Mesendoderm (in vitro differentiated cells): ENCODE measurements around the gene LSM12.

Experiments used
- DNase-seq: peaks from one replicate; pipeline ENCODE4 v3.0.0; 2013
- H2AK5ac ChIP-seq: 2 replicates; pipeline ENCODE4 v1.6.1; 2013; ENCODE audit warnings: low read length, inconsistent platforms
- H2BK120ac ChIP-seq: 2 replicates; pipeline ENCODE4 v1.6.1; 2013; ENCODE audit warnings: low read depth, mild to moderate bottlenecking, low read length, moderate library complexity, mixed read lengths
- H2BK15ac ChIP-seq: replicated peaks from 2 replicates; pipeline ENCODE4 v1.6.1; 2013; ENCODE audit warnings: low read depth, mild to moderate bottlenecking, moderate library complexity
- H2BK5ac ChIP-seq: 2 replicates; pipeline ENCODE4 v1.6.1; 2013; ENCODE audit warnings: low read length, inconsistent platforms
- H3K18ac ChIP-seq: 2 replicates; pipeline ENCODE4 v1.6.1; 2013; ENCODE audit warnings: mild to moderate bottlenecking, low read length, mixed read lengths
- H3K23ac ChIP-seq: one replicate; pipeline ENCODE4 v1.6.1; 2013; ENCODE audit warnings: low read length
- H3K27ac ChIP-seq: 2 replicates; pipeline ENCODE4 v1.5.1; 2013; ENCODE audit warnings: low read depth, mild to moderate bottlenecking, inconsistent platforms, low read length, moderate library complexity
- H3K27me3 ChIP-seq: 2 replicates; pipeline ENCODE4 v1.6.1; 2013; ENCODE audit warnings: low read length, control low read depth, mild to moderate bottlenecking, inconsistent platforms; ENCODE audit not compliant: insufficient read depth, poor library complexity
- H3K36me3 ChIP-seq: 2 replicates; pipeline ENCODE4 v1.6.1; 2013; ENCODE audit warnings: low read length, inconsistent platforms; ENCODE audit not compliant: control insufficient read depth, insufficient read depth
- H3K4ac ChIP-seq: one replicate; pipeline ENCODE4 v1.6.1; 2013; ENCODE audit warnings: low read depth, mild to moderate bottlenecking, low read length, moderate library complexity
- H3K4me1 ChIP-seq: 2 replicates; pipeline ENCODE4 v1.6.1; 2013; ENCODE audit warnings: low read depth, low read length, inconsistent platforms; ENCODE audit not compliant: control insufficient read depth
- H3K4me2 ChIP-seq: 2 replicates; pipeline ENCODE4 v1.6.1; 2013; ENCODE audit warnings: low read length
- H3K4me3 ChIP-seq: 2 replicates; pipeline ENCODE4 v1.5.1; 2013; ENCODE audit warnings: mild to moderate bottlenecking, low read length
- H3K56ac ChIP-seq: one replicate; pipeline ENCODE4 v1.6.1; 2013; ENCODE audit warnings: low read length
- H3K79me1 ChIP-seq: 2 replicates; pipeline ENCODE4 v1.6.1; 2013; ENCODE audit warnings: low read length, inconsistent platforms
- H3K79me2 ChIP-seq: 2 replicates; pipeline ENCODE4 v1.6.1; 2013; ENCODE audit warnings: mild to moderate bottlenecking, low read length; ENCODE audit not compliant: control insufficient read depth, insufficient read depth
- H3K9ac ChIP-seq: 2 replicates; pipeline ENCODE4 v1.6.1; 2013; ENCODE audit warnings: low read length, inconsistent platforms
- H4K5ac ChIP-seq: one replicate; pipeline ENCODE4 v1.6.1; 2013; ENCODE audit warnings: low read length
- H4K8ac ChIP-seq: one replicate; pipeline ENCODE4 v1.6.1; 2013; ENCODE audit warnings: low read depth, mild to moderate bottlenecking, control low read depth, low read length, moderate library complexity
- WGBS: extraction: QIAGEN DNeasy Blood & Tissue Kit; methylation state at CpG from one replicate; pipeline ENCODE4 v1.1.7; 2013; ENCODE audit warnings: low lambda C conversion rate, missing lambda C conversion rate; ENCODE audit not compliant: insufficient coverage; ENCODE audit errors: extremely low coverage; 5-methylcytosine and 5-hydroxymethylcytosine counted together

Gene LSM12

DNA sequence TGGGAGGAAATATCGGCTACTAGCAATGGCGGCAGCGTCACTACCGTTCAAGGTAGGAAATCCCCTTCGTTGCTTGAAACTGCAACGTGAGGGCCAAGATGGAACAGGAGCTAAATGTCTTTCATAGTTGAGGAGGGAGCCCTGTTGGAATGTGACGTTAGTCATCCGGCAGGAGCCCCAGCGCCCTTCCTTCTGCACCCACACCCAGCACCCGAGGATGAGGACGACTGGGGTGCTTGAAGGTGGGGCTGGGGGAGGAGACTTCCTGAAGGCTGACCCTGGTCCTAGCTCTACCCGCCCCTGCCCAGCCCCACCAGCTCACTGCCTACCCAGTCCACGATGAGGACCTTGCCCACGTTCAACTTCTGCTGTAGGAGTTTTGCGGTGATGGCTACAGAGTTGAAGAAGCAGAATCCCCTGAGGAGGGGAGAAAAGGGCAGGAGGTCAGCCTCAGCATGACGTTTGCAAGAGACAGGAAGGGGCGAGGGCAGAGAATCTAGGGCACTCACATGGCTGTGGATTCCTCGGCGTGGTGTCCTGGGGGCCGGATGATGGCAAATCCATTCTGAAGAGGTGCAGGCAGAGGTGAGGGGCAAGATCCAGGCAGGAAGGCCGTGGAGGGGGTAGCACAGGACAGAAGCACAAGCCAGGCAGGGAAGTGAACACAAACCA lies 15.9 kb upstream of the LSM12 start:
- Histone ChIP-seq H3K36me3 (peaks cover 6% of the 10 kb centered on the region), H3K79me2 (no peaks in the 10 kb centered on the region), H3K23ac (no peak overlapping the region), H2BK120ac (no peak overlapping the region), H3K4me3 (no peak overlapping the region), H3K27me3 (no peaks in the 10 kb centered on the region), H3K4me1 (peaks cover 4% of the 10 kb centered on the region), H3K79me1 (no peaks in the 10 kb centered on the region), H3K56ac (no peak overlapping the region), H3K4ac (no peak overlapping the region), H4K8ac (no peak overlapping the region), H2BK15ac (no peak overlapping the region), H3K18ac (no peak overlapping the region), H2BK5ac (no peak overlapping the region), H3K4me2 (no peak overlapping the region), H3K9ac (no peak overlapping the region), H2AK5ac (no peak overlapping the region), H4K5ac (no peak overlapping the region), H3K27ac (no peak overlapping the region)
- no CpG with 5 or more reads among the region's 21 CpGs for WGBS
- DNase-seq: no peak

DNA sequence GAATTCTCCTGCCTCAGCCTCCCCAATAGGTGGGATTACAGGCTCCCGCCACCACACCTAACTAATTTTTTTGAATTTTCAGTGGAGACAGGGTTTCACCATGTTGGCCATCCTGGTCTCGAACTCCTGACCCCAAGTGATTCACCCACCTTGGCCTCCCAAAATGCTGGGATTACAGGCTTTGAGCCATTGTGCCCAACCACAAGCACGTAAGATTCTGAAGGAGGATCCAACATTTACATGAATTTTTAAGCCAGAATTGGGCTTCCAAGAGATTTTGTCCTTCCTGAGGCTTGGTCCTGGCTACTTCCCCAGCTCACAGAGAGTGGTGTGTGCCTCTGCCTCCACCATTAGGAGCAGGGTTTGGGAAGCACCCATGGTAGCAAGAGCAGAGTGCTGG lies 15.2 kb upstream of the LSM12 start:
- H4K5ac ChIP-seq: no peak overlapping the region
- no peak overlapping the region for H2AK5ac ChIP-seq
- no peaks in the 10 kb centered on the region for H3K27me3 ChIP-seq
- H3K79me2 ChIP-seq: no peaks in the 10 kb centered on the region
- no CpG with 5 or more reads among the region's 3 CpGs for WGBS
- H3K18ac ChIP-seq: no peak overlapping the region
- no peaks in the 10 kb centered on the region for H3K79me1 ChIP-seq
- H2BK5ac ChIP-seq: no peak overlapping the region
- H3K27ac ChIP-seq: no peak overlapping the region
- no peak for DNase-seq
- H3K4me3 ChIP-seq: no peak overlapping the region
- no peak overlapping the region for H3K4ac ChIP-seq
- H2BK120ac ChIP-seq: no peak overlapping the region
- H3K4me1 ChIP-seq: no peaks in the 10 kb centered on the region
- no peak overlapping the region for H4K8ac ChIP-seq
- H3K23ac ChIP-seq: no peak overlapping the region
- peaks cover 6% of the 10 kb centered on the region for H3K36me3 ChIP-seq
- H2BK15ac ChIP-seq: no peak overlapping the region
- H3K4me2 ChIP-seq: no peak overlapping the region
- H3K56ac ChIP-seq: no peak overlapping the region
- no peak overlapping the region for H3K9ac ChIP-seq

DNA sequence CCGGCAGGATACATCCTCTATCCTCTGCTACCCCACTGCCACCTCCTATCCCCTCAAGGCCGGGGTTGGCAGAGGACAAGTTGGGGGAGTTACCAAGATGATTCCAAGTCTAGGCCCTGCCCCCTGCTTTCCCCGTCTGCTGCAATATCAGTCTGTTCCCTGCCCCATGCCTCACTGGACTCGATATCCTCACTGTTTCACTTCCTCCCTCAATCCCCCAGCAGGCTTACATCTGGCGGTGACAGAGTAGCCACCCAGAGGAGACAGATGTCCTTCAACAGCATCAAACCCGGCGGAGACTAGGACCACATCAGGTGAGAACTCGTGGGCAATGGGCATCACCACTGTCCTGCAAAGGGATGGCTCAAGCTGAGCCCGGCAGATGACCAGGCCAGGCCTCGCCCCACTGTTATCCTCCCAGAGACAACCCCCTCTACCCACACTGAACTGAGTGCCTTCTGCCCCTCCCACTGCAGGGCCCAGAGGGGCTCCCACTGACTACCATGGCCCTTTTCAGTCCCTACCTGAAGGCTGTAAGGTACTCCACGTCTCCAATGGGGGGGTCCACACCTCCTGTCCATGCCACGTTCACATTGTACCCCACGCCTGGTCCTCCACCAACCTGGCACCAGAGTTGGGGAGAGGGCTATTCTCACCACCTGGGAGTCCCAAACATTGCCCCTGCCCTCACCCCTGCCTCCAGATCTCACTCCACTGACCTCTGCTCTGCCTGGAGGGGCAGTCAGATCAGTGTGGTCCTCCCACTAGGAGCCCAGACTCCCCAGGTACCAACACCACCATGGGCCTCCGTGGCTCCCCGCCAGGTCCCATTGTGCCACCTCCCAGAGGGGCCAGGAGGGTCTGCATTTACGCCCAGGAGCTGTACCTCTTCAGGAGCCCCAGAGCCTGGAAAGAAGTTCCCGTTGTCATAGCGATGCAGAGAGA lies 13.7 kb upstream of the LSM12 start:
- no peak overlapping the region for H2BK15ac ChIP-seq
- DNase-seq: no peak
- H3K23ac ChIP-seq: no peak overlapping the region
- H3K18ac ChIP-seq: no peak overlapping the region
- no peak overlapping the region for H3K4ac ChIP-seq
- no peaks in the 10 kb centered on the region for H3K79me2 ChIP-seq
- no peaks in the 10 kb centered on the region for H3K4me1 ChIP-seq
- H3K4me3 ChIP-seq: no peak overlapping the region
- no peak overlapping the region for H3K4me2 ChIP-seq
- no peak overlapping the region for H3K56ac ChIP-seq
- no peak overlapping the region for H3K27ac ChIP-seq
- no peaks in the 10 kb centered on the region for H3K27me3 ChIP-seq
- no peaks in the 10 kb centered on the region for H3K79me1 ChIP-seq
- H2AK5ac ChIP-seq: no peak overlapping the region
- H2BK120ac ChIP-seq: no peak overlapping the region
- no peak overlapping the region for H4K5ac ChIP-seq
- peaks cover 9% of the 10 kb centered on the region for H3K36me3 ChIP-seq
- H2BK5ac ChIP-seq: no peak overlapping the region
- H4K8ac ChIP-seq: no peak overlapping the region
- H3K9ac ChIP-seq: no peak overlapping the region
- WGBS: no CpG with 5 or more reads among the region's 18 CpGs

DNA sequence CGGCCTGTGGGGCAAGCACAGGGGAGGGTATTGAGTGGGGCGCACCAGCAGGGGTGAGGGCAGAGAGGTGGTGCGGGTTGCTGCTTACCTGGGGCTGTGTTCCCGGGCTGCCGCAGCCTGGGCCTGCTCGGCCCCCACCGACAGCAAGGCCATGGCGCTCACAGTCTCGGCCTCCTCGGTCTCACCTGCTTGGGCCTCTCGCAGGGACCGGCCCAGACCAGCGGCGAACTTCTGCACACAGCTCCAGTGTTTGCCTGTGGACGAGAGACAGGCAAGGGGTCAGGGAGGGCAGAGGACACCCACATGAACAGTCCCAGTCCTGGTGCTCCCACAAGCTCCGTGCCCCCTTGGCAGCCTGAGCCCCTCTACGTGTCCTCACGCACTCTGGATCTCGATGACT lies 11.9 kb upstream of the LSM12 start:
- H3K79me2 ChIP-seq: no peaks in the 10 kb centered on the region
- no peak overlapping the region for H3K23ac ChIP-seq
- no peak overlapping the region for H2BK120ac ChIP-seq
- H3K27ac ChIP-seq: no peak overlapping the region
- H3K4me3 ChIP-seq: no peak overlapping the region
- H3K36me3 ChIP-seq: peaks cover 9% of the 10 kb centered on the region
- no peaks in the 10 kb centered on the region for H3K79me1 ChIP-seq
- no peak overlapping the region for H3K4ac ChIP-seq
- DNase-seq: no peak
- H3K18ac ChIP-seq: no peak overlapping the region
- H3K56ac ChIP-seq: no peak overlapping the region
- H3K4me1 ChIP-seq: no peaks in the 10 kb centered on the region
- H3K27me3 ChIP-seq: no peaks in the 10 kb centered on the region
- no peak overlapping the region for H4K5ac ChIP-seq
- H2BK5ac ChIP-seq: no peak overlapping the region
- no peak overlapping the region for H2BK15ac ChIP-seq
- no peak overlapping the region for H3K4me2 ChIP-seq
- H4K8ac ChIP-seq: no peak overlapping the region
- no CpG with 5 or more reads among the region's 19 CpGs for WGBS
- no peak overlapping the region for H2AK5ac ChIP-seq
- no peak overlapping the region for H3K9ac ChIP-seq

DNA sequence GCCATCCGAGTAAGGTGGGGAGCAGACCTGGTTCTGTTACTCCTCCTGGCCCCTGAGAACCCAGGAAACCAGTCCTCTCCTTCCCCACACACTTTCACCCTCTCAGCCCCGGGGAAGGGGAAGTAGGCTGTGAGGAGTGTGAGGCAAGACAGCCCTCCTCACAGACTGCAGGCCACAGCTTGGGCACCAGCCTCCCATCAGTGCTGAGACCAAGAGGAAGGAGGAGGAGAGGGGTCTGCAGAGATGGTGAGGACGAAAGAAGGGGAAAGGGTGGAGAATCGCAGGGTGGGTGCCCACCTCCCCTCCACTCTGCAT lies 11.1 kb upstream of the LSM12 start:
- no peak overlapping the region for H4K8ac ChIP-seq
- H2AK5ac ChIP-seq: no peak overlapping the region
- H3K23ac ChIP-seq: no peak overlapping the region
- no peak overlapping the region for H2BK15ac ChIP-seq
- peaks cover 2% of the 10 kb centered on the region for H3K79me1 ChIP-seq
- H3K4me3 ChIP-seq: no peak overlapping the region
- no peak overlapping the region for H3K9ac ChIP-seq
- no peak overlapping the region for H2BK120ac ChIP-seq
- no peak overlapping the region for H3K18ac ChIP-seq
- no peaks in the 10 kb centered on the region for H3K27me3 ChIP-seq
- peaks cover 7% of the 10 kb centered on the region for H3K36me3 ChIP-seq
- H2BK5ac ChIP-seq: no peak overlapping the region
- H3K4me1 ChIP-seq: no peaks in the 10 kb centered on the region
- H3K27ac ChIP-seq: no peak overlapping the region
- no CpG with 5 or more reads among the region's 4 CpGs for WGBS
- H3K79me2 ChIP-seq: peaks cover 2% of the 10 kb centered on the region
- no peak overlapping the region for H4K5ac ChIP-seq
- no peak overlapping the region for H3K4ac ChIP-seq
- H3K56ac ChIP-seq: no peak overlapping the region
- DNase-seq: no peak
- no peak overlapping the region for H3K4me2 ChIP-seq
